HG03025 (cell line): Measurements from ENCODE around the gene DAGLA.
"Not testable (repeated sequence)": the region's sequence is repeated elsewhere in the genome, so short reads cannot be mapped to it uniquely, and the experiment has no call there.

Experiments
- ATAC-seq: cut with Tn5 transposase; IDR thresholded peaks from one replicate; pipeline ENCODE4 v1.9.1; 2021; ENCODE audit warnings: mild to moderate bottlenecking, moderate library complexity; ENCODE audit not compliant: unreplicated experiment, low FRiP score

DAGLA gene

GRCh38 chr11:61659413-61660196, 20.6 kb upstream of the DAGLA start:
- ATAC-seq = no peak

- not testable (repeated sequence) for ATAC-seq
Measured at GRCh38 chr11:61660997-61661396, 19.2 kb upstream of the DAGLA start.

GRCh38 chr11:61666684-61667297, 13.4 kb upstream of the DAGLA start:
- no peak for ATAC-seq

- ATAC-seq = no peak
Measured at GRCh38 chr11:61667684-61668305, 12.4 kb upstream of the DAGLA start.

- no peak for ATAC-seq
Measured at GRCh38 chr11:61669417-61669816, 10.8 kb upstream of the DAGLA start.

GRCh38 chr11:61670626-61671025, 9.6 kb upstream of the DAGLA start:
- no peak for ATAC-seq

- ATAC-seq = no peak
Measured at GRCh38 chr11:61671527-61671926, 8.7 kb upstream of the DAGLA start.

GRCh38 chr11:61673946-61674467, 6.2 kb upstream of the DAGLA start:
- not testable (repeated sequence) for ATAC-seq

GRCh38 chr11:61675826-61676225, 4.4 kb upstream of the DAGLA start:
- ATAC-seq = no peak

GRCh38 chr11:61679296-61679695, 895 bp upstream of the DAGLA start:
- ATAC-seq = no peak

- ATAC-seq = no peak
Measured at GRCh38 chr11:61680622-61681221, 531 bp downstream of the DAGLA start.

GRCh38 chr11:61682093-61682732, 2.0 kb downstream of the DAGLA start:
- ATAC-seq = no peak

GRCh38 chr11:61682906-61683675, 2.9 kb downstream of the DAGLA start:
- no peak for ATAC-seq

- no peak for ATAC-seq
Measured at GRCh38 chr11:61683961-61684869, 4.0 kb downstream of the DAGLA start.

GRCh38 chr11:61684870-61685616, 4.9 kb downstream of the DAGLA start:
- ATAC-seq = no peak

- ATAC-seq = no peak
Measured at GRCh38 chr11:61685617-61685967, 5.4 kb downstream of the DAGLA start.

GRCh38 chr11:61686066-61686465, 5.9 kb downstream of the DAGLA start:
- no peak for ATAC-seq

GRCh38 chr11:61686469-61686868, 6.3 kb downstream of the DAGLA start:
- ATAC-seq = no peak
